Measurements from ENCODE around the gene PRRC1.

DNA sequence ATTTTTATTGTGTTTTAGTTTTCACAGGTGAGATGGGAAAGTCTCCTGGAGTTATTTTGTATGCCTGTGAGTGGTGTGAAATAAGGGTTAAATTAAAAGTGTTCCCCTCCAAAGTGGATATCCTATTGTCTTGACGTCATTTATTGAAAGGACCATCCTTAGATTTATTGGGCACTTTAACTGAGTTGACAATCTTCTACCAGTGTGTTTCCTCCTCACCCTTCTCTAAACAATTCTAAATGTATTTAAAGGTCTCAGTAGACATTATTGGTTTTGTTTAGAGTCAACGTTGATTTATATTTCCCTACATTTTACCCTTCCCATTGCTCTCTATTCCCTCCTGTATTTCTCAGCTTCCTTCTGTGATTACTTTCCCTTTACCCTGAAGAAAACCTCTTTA, 40.8 kb downstream of the PRRC1 start:
- TF ChIP-seq EP300 (IDR thresholded peaks at IDR 0.05): no peak
- TF ChIP-seq, protein P1, sequence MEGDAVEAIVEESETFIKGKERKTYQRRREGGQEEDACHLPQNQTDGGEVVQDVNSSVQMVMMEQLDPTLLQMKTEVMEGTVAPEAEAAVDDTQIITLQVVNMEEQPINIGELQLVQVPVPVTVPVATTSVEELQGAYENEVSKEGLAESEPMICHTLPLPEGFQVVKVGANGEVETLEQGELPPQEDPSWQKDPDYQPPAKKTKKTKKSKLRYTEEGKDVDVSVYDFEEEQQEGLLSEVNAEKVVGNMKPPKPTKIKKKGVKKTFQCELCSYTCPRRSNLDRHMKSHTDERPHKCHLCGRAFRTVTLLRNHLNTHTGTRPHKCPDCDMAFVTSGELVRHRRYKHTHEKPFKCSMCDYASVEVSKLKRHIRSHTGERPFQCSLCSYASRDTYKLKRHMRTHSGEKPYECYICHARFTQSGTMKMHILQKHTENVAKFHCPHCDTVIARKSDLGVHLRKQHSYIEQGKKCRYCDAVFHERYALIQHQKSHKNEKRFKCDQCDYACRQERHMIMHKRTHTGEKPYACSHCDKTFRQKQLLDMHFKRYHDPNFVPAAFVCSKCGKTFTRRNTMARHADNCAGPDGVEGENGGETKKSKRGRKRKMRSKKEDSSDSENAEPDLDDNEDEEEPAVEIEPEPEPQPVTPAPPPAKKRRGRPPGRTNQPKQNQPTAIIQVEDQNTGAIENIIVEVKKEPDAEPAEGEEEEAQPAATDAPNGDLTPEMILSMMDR (IDR thresholded peaks at IDR 0.05): no peak
